C4-2B (cell line): ENCODE results near the gene MIEN1.

ENCODE experiments used
- ZFX ChIP-seq: fragments of 450-650 bp; IDR thresholded peaks from 2 replicates; pipeline ENCODE4 v1.6.1; 2017
- TF ChIP-seq, protein P1 (sequence below): fragments of 450-650 bp; conservative IDR thresholded peaks from 2 replicates; pipeline ENCODE4 v1.5.1; 2017; ENCODE audit warnings: mild to moderate bottlenecking

DNA sequence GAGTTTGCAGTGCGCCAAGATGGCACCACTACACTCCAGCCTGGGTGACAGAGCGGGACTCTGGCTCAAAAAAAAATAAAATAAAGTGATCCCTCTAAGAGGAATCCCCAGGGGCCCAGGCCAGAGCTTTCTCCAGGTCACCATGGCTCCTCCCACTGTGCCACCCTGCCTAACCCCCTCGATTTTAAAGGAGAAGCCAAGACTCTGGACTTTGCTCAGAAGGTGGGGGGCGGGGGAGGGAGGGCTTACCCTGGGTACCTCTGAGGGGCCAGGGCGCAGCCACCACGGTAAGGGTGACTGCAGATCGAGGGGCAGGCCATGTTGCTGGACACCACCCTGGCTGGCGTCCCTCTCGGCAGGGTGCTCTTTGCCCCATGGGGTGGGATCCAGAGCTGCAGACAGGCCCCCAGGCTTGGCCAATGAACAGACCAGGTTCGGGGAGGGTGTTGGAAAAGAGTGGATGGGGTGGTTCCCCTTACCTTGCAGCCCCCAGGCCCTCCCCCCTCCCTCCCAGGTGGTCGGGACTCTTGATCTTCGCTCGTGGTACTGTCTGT lies 7.0 kb upstream of the MIEN1 start:
- TF ChIP-seq, protein P1, sequence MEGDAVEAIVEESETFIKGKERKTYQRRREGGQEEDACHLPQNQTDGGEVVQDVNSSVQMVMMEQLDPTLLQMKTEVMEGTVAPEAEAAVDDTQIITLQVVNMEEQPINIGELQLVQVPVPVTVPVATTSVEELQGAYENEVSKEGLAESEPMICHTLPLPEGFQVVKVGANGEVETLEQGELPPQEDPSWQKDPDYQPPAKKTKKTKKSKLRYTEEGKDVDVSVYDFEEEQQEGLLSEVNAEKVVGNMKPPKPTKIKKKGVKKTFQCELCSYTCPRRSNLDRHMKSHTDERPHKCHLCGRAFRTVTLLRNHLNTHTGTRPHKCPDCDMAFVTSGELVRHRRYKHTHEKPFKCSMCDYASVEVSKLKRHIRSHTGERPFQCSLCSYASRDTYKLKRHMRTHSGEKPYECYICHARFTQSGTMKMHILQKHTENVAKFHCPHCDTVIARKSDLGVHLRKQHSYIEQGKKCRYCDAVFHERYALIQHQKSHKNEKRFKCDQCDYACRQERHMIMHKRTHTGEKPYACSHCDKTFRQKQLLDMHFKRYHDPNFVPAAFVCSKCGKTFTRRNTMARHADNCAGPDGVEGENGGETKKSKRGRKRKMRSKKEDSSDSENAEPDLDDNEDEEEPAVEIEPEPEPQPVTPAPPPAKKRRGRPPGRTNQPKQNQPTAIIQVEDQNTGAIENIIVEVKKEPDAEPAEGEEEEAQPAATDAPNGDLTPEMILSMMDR, result no peak
- no peak for TF ChIP-seq ZFX
